Measurements from ENCODE around the gene TBC1D5.

TBC1D5 gene

DNA sequence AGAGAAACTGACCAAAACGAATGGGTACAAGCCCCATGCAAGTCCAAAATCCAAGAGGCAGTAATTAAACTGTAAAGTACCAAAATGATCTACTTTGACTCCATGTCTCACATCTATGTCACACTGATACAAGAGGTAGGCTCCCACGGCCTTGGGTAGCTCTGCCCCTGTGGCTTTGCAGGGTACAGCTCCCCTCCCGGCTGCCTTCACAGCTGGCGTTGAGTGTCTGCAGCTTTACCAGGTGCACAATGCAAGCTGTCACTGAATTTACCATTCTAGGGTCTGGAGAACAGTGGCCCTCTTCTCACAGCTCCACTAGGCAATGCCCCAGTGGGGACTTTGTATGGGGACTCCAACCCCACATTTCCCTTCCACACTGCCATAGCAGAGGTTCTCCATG is 308.6 kb downstream of the TBC1D5 start:
- H3K27me3 ChIP-seq (ENCODE audit: control insufficient read depth in 1 of 2, insufficient read depth in 1 of 2, low read length in 2 of 2) = no peaks in the 10 kb centered on the region
- no peak overlapping the region for H2BK120ac ChIP-seq (ENCODE audit: low read depth, low read length)
- H3K9ac ChIP-seq (ENCODE audit: low read length) = no peak overlapping the region
- peaks cover 0 to 3% of the 10 kb centered on the region in 2 experiments for H3K36me3 ChIP-seq (ENCODE audit: control insufficient read depth in 1 of 2, insufficient read depth in 2 of 2, low read depth in 1 of 2, low read length in 2 of 2)
- H2AFZ ChIP-seq (ENCODE audit: low read depth, low read length) = no peak overlapping the region
- no peak overlapping the region for H3K27ac ChIP-seq (ENCODE audit: low read length, poor library complexity, severe bottlenecking)
- no peak for DNase-seq
- no peak overlapping the region for H2BK5ac ChIP-seq (ENCODE audit: low read depth, low read length, poor library complexity, severe bottlenecking)
- no peak overlapping the region for H3K4ac ChIP-seq (ENCODE audit: low read depth in 1 of 2, low read length in 2 of 2)
- peaks cover 8% of the 10 kb centered on the region for H3K79me1 ChIP-seq (replicated peaks; ENCODE audit: low read length, poor library complexity, severe bottlenecking)
- no peak overlapping the region for H3K4me3 ChIP-seq (ENCODE audit: insufficient read depth in 1 of 2, low read depth in 1 of 2, low read length in 2 of 2)
- no peak overlapping the region for H3K4me2 ChIP-seq (ENCODE audit: low read length, poor library complexity, severe bottlenecking)
- H3K4me1 ChIP-seq (ENCODE audit: control insufficient read depth, insufficient read depth, low read depth, low read length) = no peaks in the 10 kb centered on the region
- no peaks in the 10 kb centered on the region for H3K9me3 ChIP-seq (ENCODE audit: control insufficient read depth, low read length)
- H3K18ac ChIP-seq (ENCODE audit: low read depth in 1 of 2, low read length in 2 of 2) = no peak overlapping the region
- H2BK15ac ChIP-seq (ENCODE audit: low read depth, poor library complexity, severe bottlenecking) = no peak overlapping the region
- 97% methylated on average over 4 of the region's 4 CpGs for whole genome bisulfite sequencing
- no peak overlapping the region for H2AK5ac ChIP-seq (ENCODE audit: low read length, severe bottlenecking)
- H4K91ac ChIP-seq (ENCODE audit: low read length) = no peak overlapping the region
- H3K23ac ChIP-seq (ENCODE audit: low read length in 2 of 2) = no peak overlapping the region
- no peak overlapping the region for H3K14ac ChIP-seq (ENCODE audit: low read length in 2 of 2)
- H2BK12ac ChIP-seq (ENCODE audit: low read length in 2 of 2) = no peak overlapping the region
- no peak overlapping the region for H4K8ac ChIP-seq (ENCODE audit: low read length)

DNA sequence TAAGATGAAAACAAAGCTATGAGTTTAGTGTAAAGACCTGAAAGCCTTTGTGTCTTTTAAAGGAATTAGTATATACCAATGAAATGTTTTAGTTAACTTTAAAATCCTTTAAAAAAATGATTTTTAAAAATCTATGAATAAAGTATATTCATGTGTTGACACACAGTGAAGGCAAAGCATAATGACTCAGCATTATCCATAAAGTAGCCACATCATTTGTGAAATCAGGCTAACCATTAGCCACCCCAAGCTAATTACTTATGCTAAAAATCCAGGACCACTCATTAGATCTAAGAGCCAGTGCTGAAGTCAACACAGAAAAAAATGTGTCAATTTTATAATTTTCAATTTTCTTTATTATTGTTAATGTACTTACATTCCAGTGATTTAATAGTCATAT is 310.2 kb downstream of the TBC1D5 start:
- no peak overlapping the region for H3K4me3 ChIP-seq (ENCODE audit: insufficient read depth in 1 of 2, low read depth in 1 of 2, low read length in 2 of 2)
- H3K14ac ChIP-seq (ENCODE audit: low read length in 2 of 2) = no peak overlapping the region
- H2BK120ac ChIP-seq (ENCODE audit: low read depth, low read length) = no peak overlapping the region
- no peak overlapping the region for H3K4ac ChIP-seq (ENCODE audit: low read depth in 1 of 2, low read length in 2 of 2)
- H2BK12ac ChIP-seq (ENCODE audit: low read length in 2 of 2) = no peak overlapping the region
- no peaks in the 10 kb centered on the region for H3K9me3 ChIP-seq (ENCODE audit: control insufficient read depth, low read length)
- H3K23ac ChIP-seq (ENCODE audit: low read length in 2 of 2) = no peak overlapping the region
- H4K8ac ChIP-seq (ENCODE audit: low read length) = no peak overlapping the region
- DNase-seq = peak; percentile 18
- H2AFZ ChIP-seq (ENCODE audit: low read depth, low read length) = no peak overlapping the region
- H3K36me3 ChIP-seq (ENCODE audit: control insufficient read depth in 1 of 2, insufficient read depth in 2 of 2, low read depth in 1 of 2, low read length in 2 of 2) = peaks cover 0 to 3% of the 10 kb centered on the region in 2 experiments
- H2BK15ac ChIP-seq (ENCODE audit: low read depth, poor library complexity, severe bottlenecking) = no peak overlapping the region
- H3K79me1 ChIP-seq (replicated peaks; ENCODE audit: low read length, poor library complexity, severe bottlenecking) = peaks cover 8% of the 10 kb centered on the region
- no peak overlapping the region for H3K27ac ChIP-seq (ENCODE audit: low read length, poor library complexity, severe bottlenecking)
- peak overlapping the region; percentile 65 for H3K9ac ChIP-seq (ENCODE audit: low read length)
- H3K27me3 ChIP-seq (ENCODE audit: control insufficient read depth in 1 of 2, insufficient read depth in 1 of 2, low read length in 2 of 2) = no peaks in the 10 kb centered on the region
- H4K91ac ChIP-seq (ENCODE audit: low read length) = no peak overlapping the region
- H2AK5ac ChIP-seq (ENCODE audit: low read length, severe bottlenecking) = no peak overlapping the region
- no peak overlapping the region for H3K4me2 ChIP-seq (ENCODE audit: low read length, poor library complexity, severe bottlenecking)
- H3K4me1 ChIP-seq (ENCODE audit: control insufficient read depth, insufficient read depth, low read depth, low read length) = no peaks in the 10 kb centered on the region
- H2BK5ac ChIP-seq (ENCODE audit: low read depth, low read length, poor library complexity, severe bottlenecking) = no peak overlapping the region
- no peak overlapping the region for H3K18ac ChIP-seq (ENCODE audit: low read depth in 1 of 2, low read length in 2 of 2)

DNA sequence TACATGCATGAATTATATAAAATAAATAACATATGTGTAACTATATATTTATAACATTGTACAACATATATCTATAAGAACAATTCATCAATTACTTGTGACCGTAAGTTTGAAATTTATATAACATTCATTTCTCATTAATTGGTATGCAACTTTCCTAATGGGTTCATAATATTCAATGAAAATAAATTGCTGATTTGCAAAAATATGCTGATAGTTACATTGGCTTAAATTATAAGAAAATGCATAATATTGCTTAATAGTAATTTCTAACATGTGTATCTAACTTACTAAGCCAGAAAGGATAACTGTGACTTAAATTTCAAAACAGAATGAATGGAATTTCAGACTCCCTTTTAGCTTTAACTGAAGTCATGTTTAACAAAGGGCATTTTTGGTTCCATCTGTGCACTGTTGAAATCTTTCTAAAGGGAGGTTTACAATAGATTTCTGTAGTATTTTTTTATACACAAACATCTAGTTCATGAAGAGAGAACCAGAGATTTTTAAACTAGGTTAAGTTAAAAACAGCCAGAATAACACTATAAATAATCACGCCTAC is 310.9 kb downstream of the TBC1D5 start:
- no peak overlapping the region for H3K23ac ChIP-seq (ENCODE audit: low read length in 2 of 2)
- no peak overlapping the region for H2AFZ ChIP-seq (ENCODE audit: low read depth, low read length)
- WGBS = no CpG with 5 or more reads among the region's 2 CpGs
- no peaks in the 10 kb centered on the region for H3K9me3 ChIP-seq (ENCODE audit: control insufficient read depth, low read length)
- no peak overlapping the region for H3K4me3 ChIP-seq (ENCODE audit: insufficient read depth in 1 of 2, low read depth in 1 of 2, low read length in 2 of 2)
- H2BK15ac ChIP-seq (ENCODE audit: low read depth, poor library complexity, severe bottlenecking) = no peak overlapping the region
- no peak overlapping the region for H3K14ac ChIP-seq (ENCODE audit: low read length in 2 of 2)
- no peaks in the 10 kb centered on the region for H3K4me1 ChIP-seq (ENCODE audit: control insufficient read depth, insufficient read depth, low read depth, low read length)
- no peak for DNase-seq
- H3K4ac ChIP-seq (ENCODE audit: low read depth in 1 of 2, low read length in 2 of 2) = no peak overlapping the region
- no peak overlapping the region for H3K27ac ChIP-seq (ENCODE audit: low read length, poor library complexity, severe bottlenecking)
- H4K8ac ChIP-seq (ENCODE audit: low read length) = no peak overlapping the region
- H3K4me2 ChIP-seq (ENCODE audit: low read length, poor library complexity, severe bottlenecking) = no peak overlapping the region
- H3K36me3 ChIP-seq (ENCODE audit: control insufficient read depth in 1 of 2, insufficient read depth in 2 of 2, low read depth in 1 of 2, low read length in 2 of 2) = peaks cover 0 to 3% of the 10 kb centered on the region in 2 experiments
- H2BK12ac ChIP-seq (ENCODE audit: low read length in 2 of 2) = no peak overlapping the region
- H3K79me1 ChIP-seq (replicated peaks; ENCODE audit: low read length, poor library complexity, severe bottlenecking) = peaks cover 8% of the 10 kb centered on the region
- H2BK120ac ChIP-seq (ENCODE audit: low read depth, low read length) = no peak overlapping the region
- H3K18ac ChIP-seq (ENCODE audit: low read depth in 1 of 2, low read length in 2 of 2) = no peak overlapping the region
- H2BK5ac ChIP-seq (ENCODE audit: low read depth, low read length, poor library complexity, severe bottlenecking) = no peak overlapping the region
- no peak overlapping the region for H4K91ac ChIP-seq (ENCODE audit: low read length)
- H3K27me3 ChIP-seq (ENCODE audit: control insufficient read depth in 1 of 2, insufficient read depth in 1 of 2, low read length in 2 of 2) = no peaks in the 10 kb centered on the region
- H3K9ac ChIP-seq (ENCODE audit: low read length) = peak overlapping the region; percentile 65
- no peak overlapping the region for H2AK5ac ChIP-seq (ENCODE audit: low read length, severe bottlenecking)

DNA sequence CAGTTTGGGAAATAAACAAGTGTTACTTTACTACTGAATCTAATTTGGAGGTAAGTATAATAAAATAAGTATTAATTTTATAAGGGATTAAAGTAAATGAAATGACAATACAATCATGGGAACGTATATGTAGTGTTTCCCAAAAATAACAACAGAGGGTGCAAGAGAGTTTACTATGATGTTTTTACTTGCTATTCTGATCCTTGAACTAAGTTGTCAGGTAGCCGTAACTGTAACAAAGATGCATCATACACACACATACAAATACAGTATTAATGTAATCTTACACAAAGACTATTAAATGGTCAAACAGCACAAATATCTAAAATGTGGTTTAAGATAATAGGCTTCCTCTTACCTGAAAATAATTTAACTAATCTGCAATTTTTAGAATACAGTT is 311.4 kb downstream of the TBC1D5 start:
- H4K8ac ChIP-seq (ENCODE audit: low read length) = no peak overlapping the region
- H3K4me1 ChIP-seq (ENCODE audit: control insufficient read depth, insufficient read depth, low read depth, low read length) = no peaks in the 10 kb centered on the region
- 40% methylated on average over 1 of the region's 2 CpGs for WGBS
- no peak overlapping the region for H3K4me2 ChIP-seq (ENCODE audit: low read length, poor library complexity, severe bottlenecking)
- no peaks in the 10 kb centered on the region for H3K9me3 ChIP-seq (ENCODE audit: control insufficient read depth, low read length)
- H3K36me3 ChIP-seq (ENCODE audit: control insufficient read depth in 1 of 2, insufficient read depth in 2 of 2, low read depth in 1 of 2, low read length in 2 of 2) = peaks cover 0 to 3% of the 10 kb centered on the region in 2 experiments
- H3K4ac ChIP-seq (ENCODE audit: low read depth in 1 of 2, low read length in 2 of 2) = no peak overlapping the region
- DNase-seq = peak; percentile 47
- H2BK15ac ChIP-seq (ENCODE audit: low read depth, poor library complexity, severe bottlenecking) = no peak overlapping the region
- peaks cover 8% of the 10 kb centered on the region for H3K79me1 ChIP-seq (replicated peaks; ENCODE audit: low read length, poor library complexity, severe bottlenecking)
- H2BK5ac ChIP-seq (ENCODE audit: low read depth, low read length, poor library complexity, severe bottlenecking) = no peak overlapping the region
- H3K18ac ChIP-seq (ENCODE audit: low read depth in 1 of 2, low read length in 2 of 2) = no peak overlapping the region
- H3K27me3 ChIP-seq (ENCODE audit: control insufficient read depth in 1 of 2, insufficient read depth in 1 of 2, low read length in 2 of 2) = no peaks in the 10 kb centered on the region
- no peak overlapping the region for H3K23ac ChIP-seq (ENCODE audit: low read length in 2 of 2)
- H2AFZ ChIP-seq (ENCODE audit: low read depth, low read length) = no peak overlapping the region
- H2AK5ac ChIP-seq (ENCODE audit: low read length, severe bottlenecking) = no peak overlapping the region
- peak overlapping the region; percentile 25 for H3K9ac ChIP-seq (ENCODE audit: low read length)
- no peak overlapping the region for H2BK120ac ChIP-seq (ENCODE audit: low read depth, low read length)
- no peak overlapping the region for H3K4me3 ChIP-seq (ENCODE audit: insufficient read depth in 1 of 2, low read depth in 1 of 2, low read length in 2 of 2)
- H3K14ac ChIP-seq (ENCODE audit: low read length in 2 of 2) = no peak overlapping the region
- H3K27ac ChIP-seq (ENCODE audit: low read length, poor library complexity, severe bottlenecking) = no peak overlapping the region
- H4K91ac ChIP-seq (ENCODE audit: low read length) = no peak overlapping the region
- H2BK12ac ChIP-seq (ENCODE audit: low read length in 2 of 2) = no peak overlapping the region

All from mesenchymal stem cell (in vitro differentiated cells and primary cell).